PFSK-1 (cell line): ENCODE data around the gene SETD1A.

ENCODE experiments used
- FOXP2 ChIP-seq: optimal IDR thresholded peaks from 2 replicates; pipeline ENCODE3; 2011; ENCODE audit warnings: borderline replicate concordance, control low read depth, inconsistent platforms; ENCODE audit not compliant: insufficient read depth; ENCODE audit errors: extremely low read length, extremely low read depth
- POLR2AphosphoS5 ChIP-seq: IDR thresholded peaks from 2 replicates; pipeline ENCODE4 v1.6.1; 2012; ENCODE audit warnings: low read depth, mild to moderate bottlenecking, control low read depth, low read length, moderate library complexity
- SIN3A ChIP-seq: IDR thresholded peaks from 2 replicates; pipeline ENCODE4 v1.6.1; 2012; ENCODE audit warnings: mild to moderate bottlenecking, low read length, moderate library complexity, borderline replicate concordance; ENCODE audit not compliant: insufficient read depth
- TAF1 ChIP-seq: IDR thresholded peaks from 2 replicates; pipeline ENCODE4 v1.6.1; 2012; ENCODE audit warnings: low read length, control low read depth, borderline replicate concordance; ENCODE audit not compliant: insufficient read depth
- TF ChIP-seq, protein P1 (sequence below), 2 experiments: IDR thresholded peaks; 2 replicates each; pipeline versions ENCODE4 v1.6.1 to v1.8.0; 2011 to 2012; ENCODE audit warnings: low read depth in 2 of 2, low read length in 2 of 2, control low read depth in 1 of 2, inconsistent platforms in 1 of 2, mild to moderate bottlenecking in 1 of 2, moderate library complexity in 1 of 2; ENCODE audit not compliant: insufficient read depth in 1 of 2

DNA sequence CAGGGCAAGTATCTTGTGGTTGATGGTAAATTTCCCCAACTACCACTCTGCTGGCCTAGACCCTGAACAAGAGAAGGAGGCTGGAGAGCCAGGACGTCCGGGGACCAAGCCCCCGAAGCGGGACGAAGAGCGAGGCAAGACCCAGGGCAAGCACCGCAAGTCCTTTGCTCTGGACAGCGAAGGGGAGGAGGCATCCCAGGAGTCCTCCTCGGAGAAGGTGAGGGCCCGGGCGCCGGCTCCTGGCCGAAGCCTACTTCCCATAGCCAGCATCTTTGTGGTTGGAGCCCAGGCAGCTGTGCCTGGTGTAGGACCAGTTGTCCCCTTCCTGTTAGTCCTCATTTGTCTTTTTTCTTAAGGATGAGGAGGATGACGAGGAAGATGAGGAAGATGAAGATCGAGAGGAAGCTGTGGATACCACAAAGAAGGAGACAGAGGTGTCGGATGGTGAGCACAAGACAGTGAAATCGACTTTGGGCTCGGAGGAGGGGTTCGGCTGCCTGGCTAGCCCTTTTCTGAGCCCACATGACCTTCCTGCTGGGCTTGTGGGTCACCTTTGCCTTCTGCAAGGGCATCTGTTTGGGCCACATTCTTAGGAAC is 11.8 kb downstream of the SETD1A start:
- no peak for TF ChIP-seq POLR2AphosphoS5
- TF ChIP-seq TAF1 = no peak
- TF ChIP-seq, protein P1, sequence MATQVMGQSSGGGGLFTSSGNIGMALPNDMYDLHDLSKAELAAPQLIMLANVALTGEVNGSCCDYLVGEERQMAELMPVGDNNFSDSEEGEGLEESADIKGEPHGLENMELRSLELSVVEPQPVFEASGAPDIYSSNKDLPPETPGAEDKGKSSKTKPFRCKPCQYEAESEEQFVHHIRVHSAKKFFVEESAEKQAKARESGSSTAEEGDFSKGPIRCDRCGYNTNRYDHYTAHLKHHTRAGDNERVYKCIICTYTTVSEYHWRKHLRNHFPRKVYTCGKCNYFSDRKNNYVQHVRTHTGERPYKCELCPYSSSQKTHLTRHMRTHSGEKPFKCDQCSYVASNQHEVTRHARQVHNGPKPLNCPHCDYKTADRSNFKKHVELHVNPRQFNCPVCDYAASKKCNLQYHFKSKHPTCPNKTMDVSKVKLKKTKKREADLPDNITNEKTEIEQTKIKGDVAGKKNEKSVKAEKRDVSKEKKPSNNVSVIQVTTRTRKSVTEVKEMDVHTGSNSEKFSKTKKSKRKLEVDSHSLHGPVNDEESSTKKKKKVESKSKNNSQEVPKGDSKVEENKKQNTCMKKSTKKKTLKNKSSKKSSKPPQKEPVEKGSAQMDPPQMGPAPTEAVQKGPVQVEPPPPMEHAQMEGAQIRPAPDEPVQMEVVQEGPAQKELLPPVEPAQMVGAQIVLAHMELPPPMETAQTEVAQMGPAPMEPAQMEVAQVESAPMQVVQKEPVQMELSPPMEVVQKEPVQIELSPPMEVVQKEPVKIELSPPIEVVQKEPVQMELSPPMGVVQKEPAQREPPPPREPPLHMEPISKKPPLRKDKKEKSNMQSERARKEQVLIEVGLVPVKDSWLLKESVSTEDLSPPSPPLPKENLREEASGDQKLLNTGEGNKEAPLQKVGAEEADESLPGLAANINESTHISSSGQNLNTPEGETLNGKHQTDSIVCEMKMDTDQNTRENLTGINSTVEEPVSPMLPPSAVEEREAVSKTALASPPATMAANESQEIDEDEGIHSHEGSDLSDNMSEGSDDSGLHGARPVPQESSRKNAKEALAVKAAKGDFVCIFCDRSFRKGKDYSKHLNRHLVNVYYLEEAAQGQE (IDR thresholded peaks at IDR 0.05; ENCODE audit: insufficient read depth in 1 of 2, low read depth in 2 of 2, low read length in 2 of 2) = no peak
- TF ChIP-seq SIN3A = no peak
- TF ChIP-seq FOXP2 = no peak
